Activated T-cell treated with anti-CD3 and anti-CD28 coated beads for 48 hours (primary cell): Measurements from ENCODE around the gene SFXN5.

Experiments used
- DNase-seq: peaks from one replicate; pipeline ENCODE4 v3.0.0-alpha.2; 2020; ENCODE audit warnings: low read depth

SFXN5 gene

DNA sequence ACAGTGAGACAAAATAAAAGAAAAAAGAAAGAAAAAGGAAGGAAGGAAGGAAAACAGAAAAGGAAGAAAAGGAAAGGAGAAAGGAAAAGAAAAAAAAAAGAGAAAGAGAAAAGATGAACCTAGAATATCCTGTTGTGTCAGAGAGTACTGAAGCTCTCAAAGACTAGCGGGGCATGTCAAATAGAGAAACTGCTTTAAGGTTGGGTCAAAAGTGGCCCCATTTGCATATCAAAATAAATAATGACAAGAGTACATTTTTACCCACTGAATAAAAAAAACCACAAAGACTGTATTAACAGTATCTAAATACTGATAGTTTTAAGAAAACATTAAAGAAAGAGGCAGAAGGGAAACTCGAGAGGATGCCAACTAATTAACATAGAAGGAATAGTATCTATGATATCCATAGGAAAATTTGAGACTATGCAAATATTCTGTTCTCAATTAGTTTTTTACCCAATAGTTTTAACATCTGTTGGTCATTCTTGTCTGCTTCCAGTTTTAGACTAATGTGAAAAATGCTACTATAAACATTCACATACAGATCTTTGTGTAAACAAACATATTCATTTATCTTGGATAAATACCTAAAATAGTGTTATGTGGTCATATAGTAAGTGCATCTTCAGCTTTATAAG lies 53.2 kb downstream of the SFXN5 start:
- no peak for DNase-seq

- no peak for DNase-seq
Measured at GRCh38 chr2:73013936-73014335, 57.6 kb downstream of the SFXN5 start.

DNA sequence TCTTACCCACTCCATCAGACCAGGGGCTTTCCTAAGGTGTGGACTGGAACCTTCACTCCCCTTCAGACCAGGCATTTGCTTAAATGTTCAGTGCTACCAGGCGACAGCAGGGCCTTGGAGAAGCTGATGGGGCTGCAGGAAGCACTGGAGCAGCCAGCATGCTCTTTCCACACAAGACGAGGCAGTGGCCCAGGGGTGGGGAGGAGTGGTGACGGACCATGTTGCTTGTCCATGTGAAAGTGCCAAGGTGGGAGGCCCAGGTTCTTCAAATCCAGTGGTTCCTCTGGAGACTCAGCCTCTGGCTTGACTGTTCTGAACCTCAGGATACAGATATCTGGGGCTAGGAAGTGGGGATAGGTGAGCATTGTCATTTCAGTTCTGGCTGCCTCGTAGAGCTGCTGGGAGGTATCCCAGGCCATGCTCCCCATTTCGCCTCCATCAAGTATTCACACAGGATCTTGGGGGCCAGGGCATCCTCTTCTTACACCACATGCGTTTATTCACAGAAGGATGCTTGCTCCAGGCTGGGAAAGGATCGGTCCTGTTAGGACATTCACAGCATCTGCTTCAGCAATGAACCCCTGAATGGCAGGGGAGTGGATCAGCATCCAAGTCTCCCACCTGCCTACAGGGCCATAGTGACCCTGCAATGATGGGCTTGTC lies 62.2 kb downstream of the SFXN5 start:
- no peak for DNase-seq

- no peak for DNase-seq
Measured at GRCh38 chr2:73008766-73009135, 62.8 kb downstream of the SFXN5 start.

DNA sequence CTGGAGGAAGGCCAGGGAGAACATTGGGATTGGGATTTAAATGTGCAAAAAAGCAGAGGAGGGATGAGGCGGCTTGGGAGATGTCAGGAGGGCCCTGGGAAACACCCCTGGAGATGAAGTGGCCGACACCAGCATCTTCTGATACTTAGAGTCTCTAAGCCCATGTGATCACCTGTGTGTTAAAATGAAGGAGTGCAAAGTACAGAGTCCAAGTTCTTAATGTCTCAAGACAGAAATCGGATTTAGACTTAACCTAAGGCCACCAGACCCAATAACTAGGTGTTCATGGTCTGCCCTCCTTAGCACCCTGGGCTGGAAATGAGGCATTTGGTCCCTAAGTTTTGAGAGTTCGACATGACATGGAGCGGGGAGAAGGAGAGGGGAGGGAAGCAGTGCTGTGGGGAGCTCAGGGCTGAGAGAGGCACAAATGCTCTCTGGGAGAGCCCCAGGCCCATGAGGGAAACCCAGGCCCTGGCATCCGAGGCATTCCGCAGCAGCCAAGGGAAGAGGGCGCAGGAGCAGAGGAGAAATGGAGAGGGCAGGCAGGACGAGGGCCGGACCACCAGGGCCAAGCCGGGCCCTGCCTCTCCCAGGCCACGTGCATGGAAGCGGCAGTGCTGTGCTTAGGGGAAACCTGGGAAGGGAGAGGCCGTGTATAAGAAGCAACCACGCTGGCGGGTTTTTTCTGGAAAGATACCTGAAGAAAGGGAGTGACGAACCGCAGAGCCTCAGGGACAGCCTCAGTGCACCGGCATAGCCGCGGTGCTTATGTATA lies 63.3 kb downstream of the SFXN5 start:
- no peak for DNase-seq

DNA sequence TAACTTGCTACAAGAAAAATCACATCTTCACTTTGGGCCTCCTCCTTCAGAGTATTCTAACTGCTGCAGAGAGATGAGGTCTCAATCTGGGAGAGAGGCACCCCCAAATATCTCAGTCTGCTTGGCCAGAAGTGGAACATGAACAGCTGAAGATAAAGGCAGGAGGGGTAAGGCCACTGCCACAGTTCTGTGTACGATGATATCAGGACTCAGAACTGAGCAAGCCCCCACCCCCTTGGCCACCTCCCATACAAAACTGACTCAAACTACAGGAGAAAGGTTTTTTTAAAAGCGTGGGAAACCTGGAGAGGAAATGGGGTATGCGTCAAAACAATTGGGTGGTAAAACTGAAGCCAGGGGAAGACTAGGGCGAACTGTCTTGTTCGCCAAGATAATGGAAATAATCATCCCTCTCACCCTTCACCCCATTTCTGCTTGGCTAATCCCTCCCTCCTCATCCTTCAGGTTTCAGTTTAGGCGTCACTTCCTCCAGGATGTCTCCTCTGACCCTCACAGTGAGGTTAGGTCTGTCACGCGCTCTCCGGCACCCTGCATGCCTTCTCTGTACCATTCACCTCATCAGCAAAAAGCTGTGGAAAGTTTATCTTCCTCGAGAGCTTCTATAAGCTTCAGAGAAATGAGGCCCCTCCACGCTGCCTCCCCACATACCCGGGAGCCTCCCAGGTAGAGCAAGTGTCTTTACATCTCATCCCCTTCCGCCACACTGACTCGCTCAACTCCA lies 64.4 kb downstream of the SFXN5 start:
- DNase-seq, result no peak

GRCh38 chr2:73004889-73005596 lies 66.5 kb downstream of the SFXN5 start:
- DNase-seq, result no peak

DNA sequence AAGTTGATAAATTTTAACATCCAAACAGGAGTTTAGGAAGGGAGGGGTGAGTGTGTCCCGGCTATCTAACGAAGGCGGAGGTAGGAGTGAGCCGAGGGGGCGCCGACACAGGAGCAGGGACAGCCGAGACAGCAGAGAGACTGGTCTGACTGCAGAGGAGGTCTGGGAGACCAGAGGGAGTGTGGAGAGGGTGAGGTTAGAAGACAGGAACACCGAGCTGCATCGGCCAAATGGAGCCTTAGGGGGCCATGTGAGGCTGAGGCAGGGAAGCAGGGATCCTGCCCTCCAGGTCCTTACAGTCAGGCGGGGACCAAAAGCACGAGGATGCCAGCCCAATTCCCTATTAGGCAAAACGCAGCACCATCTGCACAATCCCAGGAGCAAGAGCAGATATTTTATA lies 67.0 kb downstream of the SFXN5 start:
- DNase-seq, result no peak

DNA sequence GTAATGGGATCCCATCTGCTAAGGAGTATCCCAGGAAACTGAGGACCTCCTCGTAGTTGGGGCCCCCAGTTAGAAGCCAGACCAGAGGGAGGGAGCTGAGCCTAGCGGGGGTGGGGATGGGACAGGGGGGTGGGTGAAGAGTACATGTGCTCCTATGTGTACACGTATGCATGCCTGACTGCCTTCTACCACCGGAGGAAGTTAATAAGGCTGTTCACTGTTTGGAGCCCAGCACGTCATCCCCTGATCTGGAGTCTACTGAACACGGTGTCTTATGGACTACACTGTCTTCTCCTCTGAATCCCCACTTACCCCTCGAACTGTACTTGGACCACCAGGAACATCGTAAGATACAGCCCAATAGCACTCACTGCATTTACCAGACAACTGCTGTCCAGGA lies 68.5 kb downstream of the SFXN5 start:
- DNase-seq, result no peak

- no peak for DNase-seq
Measured at GRCh38 chr2:73000808-73001570, 70.5 kb downstream of the SFXN5 start.

GRCh38 chr2:72999729-73000725 lies 71.5 kb downstream of the SFXN5 start:
- peak; percentile 5 for DNase-seq

- no peak for DNase-seq
Measured at GRCh38 chr2:72998724-72999123, 72.8 kb downstream of the SFXN5 start.

DNA sequence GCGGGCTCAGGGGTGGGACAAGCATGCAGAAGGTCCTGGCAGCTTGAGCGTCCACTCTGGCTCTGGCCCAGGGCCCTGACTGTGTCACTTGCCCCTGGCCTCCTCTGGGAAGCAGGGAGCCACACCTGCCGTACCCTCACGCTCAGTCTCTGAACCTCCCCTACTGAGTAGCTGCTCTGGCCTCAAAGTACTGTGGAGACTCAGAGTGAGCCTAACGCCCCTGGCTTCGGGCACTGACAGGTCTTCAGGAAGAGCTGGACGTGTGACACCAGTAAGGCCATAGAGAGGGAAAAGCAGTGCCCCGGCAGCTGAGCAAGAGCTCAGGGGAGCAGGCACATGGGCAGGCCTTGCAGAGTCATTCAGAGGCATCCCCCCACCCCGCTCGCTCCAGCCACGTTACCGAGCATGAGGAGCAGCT lies 73.3 kb downstream of the SFXN5 start:
- DNase-seq, result no peak

DNA sequence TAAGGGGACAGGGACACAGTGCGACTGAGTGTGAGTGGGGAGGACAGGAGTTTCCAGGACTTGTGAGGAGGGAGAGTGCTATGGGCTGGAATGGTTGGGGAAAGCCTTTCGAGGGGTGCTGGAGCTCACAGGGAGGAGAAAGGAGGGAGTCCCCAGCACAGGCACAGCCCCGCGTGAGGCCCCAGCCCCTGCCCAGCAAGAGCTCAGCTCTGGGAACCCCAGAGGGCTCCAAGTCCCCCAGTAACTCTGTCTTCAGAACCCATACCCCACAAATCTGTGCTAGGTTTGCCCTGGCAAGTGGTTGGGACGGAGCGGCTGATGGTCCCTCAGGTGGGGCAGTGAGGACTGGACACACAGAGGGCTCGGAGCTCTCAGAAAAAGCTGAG lies 75.4 kb downstream of the SFXN5 start:
- no peak for DNase-seq

DNA sequence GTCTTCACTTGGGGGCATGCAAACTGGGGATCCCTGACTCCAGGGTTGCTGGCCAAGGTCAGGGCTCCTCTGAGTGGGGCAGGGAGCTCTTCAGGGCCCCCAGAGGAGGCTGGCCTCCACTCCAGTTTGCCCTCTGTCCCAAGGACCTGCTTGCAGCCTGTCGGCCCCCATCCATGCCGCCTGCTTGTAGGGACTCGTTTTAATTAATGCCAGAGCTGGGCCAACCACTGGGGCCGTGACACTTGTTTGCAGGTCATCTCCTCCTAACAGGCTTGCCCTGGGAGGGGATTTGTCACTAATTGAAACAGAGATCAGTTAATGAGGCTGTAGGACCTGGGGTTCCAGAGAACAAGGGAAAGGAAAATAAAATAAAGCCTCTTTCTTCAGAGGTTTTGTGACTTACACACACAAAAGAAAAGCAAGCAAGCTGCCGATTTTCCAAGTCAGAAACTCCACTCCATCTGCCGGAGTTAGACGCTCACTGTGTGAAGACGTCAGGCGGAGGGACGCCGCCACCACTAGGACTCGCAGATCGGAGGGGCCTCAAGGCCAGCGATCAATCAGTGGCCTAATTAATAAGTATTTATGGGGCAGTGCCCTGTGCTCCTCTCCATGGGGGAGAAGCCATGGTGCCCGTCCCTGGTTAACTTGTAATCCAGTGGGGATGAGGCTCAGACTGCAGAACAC lies 75.9 kb downstream of the SFXN5 start:
- DNase-seq, result no peak

- no peak for DNase-seq
Measured at GRCh38 chr2:72994991-72995380, 76.5 kb downstream of the SFXN5 start.

- DNase-seq, result no peak
Measured at GRCh38 chr2:72994282-72994990, 77.1 kb downstream of the SFXN5 start.

GRCh38 chr2:72993933-72994280 lies 77.6 kb downstream of the SFXN5 start:
- no peak for DNase-seq
